ENCODE measurements around the gene SSBP3. TPM values are rescaled to one million over a fixed set of nuclear protein-coding genes. Genes with fewer than 3 reads are reported as not detected.

SSBP3 gene
- total and polyA plus RNA-seq, 9 of the 15 experiments (the other 6 are each of a cell fraction or from before 2014, with no cell fraction given) = 8.7 to 108 (median 33.8) TPM

- TF ChIP-seq PTRF (tag; IDR thresholded peaks at IDR 0.05) = no peak
- no peak for TF ChIP-seq SNRNP70 (optimal IDR thresholded peaks at IDR 0.05; ENCODE audit: low read depth, low read length)
- peak; percentile 87 for TF ChIP-seq HNRNPL (IDR thresholded peaks at IDR 0.05; ENCODE audit: low read depth, low read length)
- TF ChIP-seq ELF4 (CRISPR knock-in tag; IDR thresholded peaks at IDR 0.05) = no peak
- no peak for TF ChIP-seq ZNF311 (CRISPR knock-in tag; IDR thresholded peaks at IDR 0.05)
- peak; percentile 16 for TF ChIP-seq SAP30 (IDR thresholded peaks at IDR 0.05; ENCODE audit: borderline replicate concordance, insufficient read depth, low read depth, low read length, poor library complexity, severe bottlenecking)
- no peak for TF ChIP-seq RREB1 (CRISPR knock-in tag; IDR thresholded peaks at IDR 0.05)
- 0 out of 4 replicates have a peak, but pooled peaks of 1 of the 2 experiments have one; percentile 32 for TF ChIP-seq TEAD1 (CRISPR knock-in tag; IDR thresholded peaks at IDR 0.05)
- peak; percentile 62 for TF ChIP-seq RBBP5 (IDR thresholded peaks at IDR 0.05; ENCODE audit: borderline replicate concordance, insufficient read depth, low read length, poor library complexity, severe bottlenecking)
- TF ChIP-seq TCF3 (CRISPR knock-in tag; IDR thresholded peaks at IDR 0.05) = 0 out of 2 replicates have a peak, but pooled peaks have one; percentile 6
- TF ChIP-seq, protein P1, sequence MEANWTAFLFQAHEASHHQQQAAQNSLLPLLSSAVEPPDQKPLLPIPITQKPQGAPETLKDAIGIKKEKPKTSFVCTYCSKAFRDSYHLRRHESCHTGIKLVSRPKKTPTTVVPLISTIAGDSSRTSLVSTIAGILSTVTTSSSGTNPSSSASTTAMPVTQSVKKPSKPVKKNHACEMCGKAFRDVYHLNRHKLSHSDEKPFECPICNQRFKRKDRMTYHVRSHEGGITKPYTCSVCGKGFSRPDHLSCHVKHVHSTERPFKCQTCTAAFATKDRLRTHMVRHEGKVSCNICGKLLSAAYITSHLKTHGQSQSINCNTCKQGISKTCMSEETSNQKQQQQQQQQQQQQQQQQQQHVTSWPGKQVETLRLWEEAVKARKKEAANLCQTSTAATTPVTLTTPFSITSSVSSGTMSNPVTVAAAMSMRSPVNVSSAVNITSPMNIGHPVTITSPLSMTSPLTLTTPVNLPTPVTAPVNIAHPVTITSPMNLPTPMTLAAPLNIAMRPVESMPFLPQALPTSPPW (CRISPR knock-in tag; IDR thresholded peaks at IDR 0.05) = peak; percentile 14; the same call in 1 of the 2 replicates
- peak; percentile 86 for TF ChIP-seq CHD1 (IDR thresholded peaks at IDR 0.05; ENCODE audit: low read length)
- TF ChIP-seq, protein P2, sequence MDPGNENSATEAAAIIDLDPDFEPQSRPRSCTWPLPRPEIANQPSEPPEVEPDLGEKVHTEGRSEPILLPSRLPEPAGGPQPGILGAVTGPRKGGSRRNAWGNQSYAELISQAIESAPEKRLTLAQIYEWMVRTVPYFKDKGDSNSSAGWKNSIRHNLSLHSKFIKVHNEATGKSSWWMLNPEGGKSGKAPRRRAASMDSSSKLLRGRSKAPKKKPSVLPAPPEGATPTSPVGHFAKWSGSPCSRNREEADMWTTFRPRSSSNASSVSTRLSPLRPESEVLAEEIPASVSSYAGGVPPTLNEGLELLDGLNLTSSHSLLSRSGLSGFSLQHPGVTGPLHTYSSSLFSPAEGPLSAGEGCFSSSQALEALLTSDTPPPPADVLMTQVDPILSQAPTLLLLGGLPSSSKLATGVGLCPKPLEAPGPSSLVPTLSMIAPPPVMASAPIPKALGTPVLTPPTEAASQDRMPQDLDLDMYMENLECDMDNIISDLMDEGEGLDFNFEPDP (CRISPR knock-in tag; IDR thresholded peaks at IDR 0.05) = no peak
- no peak for TF ChIP-seq LCOR (CRISPR knock-in tag; IDR thresholded peaks at IDR 0.05)
Observed at GRCh38 chr1:54404939-54405897, 976 bp downstream of the SSBP3 start (continued).
